HG03442 (cell line): ENCODE measurements around the gene NPVF.
A peak's percentile ranks its signal among the peaks of the same experiment; 100 is the strongest.

Experiments
- ATAC-seq: cut with Tn5 transposase; IDR thresholded peaks from one replicate; pipeline ENCODE4 v1.9.1; 2021; ENCODE audit warnings: mild to moderate bottlenecking, moderate library complexity; ENCODE audit not compliant: unreplicated experiment

Gene NPVF

GRCh38 chr7:25228386-25228785 lies at the start of gene NPVF:
Gene NPVF (minus strand): TSS chr7:25228486. CDS start chr7:25228439, 47 bp downstream.
- no peak for ATAC-seq

GRCh38 chr7:25272265-25272664 lies 44.0 kb upstream of the NPVF start:
- ATAC-seq, result no peak

- no peak for ATAC-seq
Observed at GRCh38 chr7:25263337-25263736, 35.1 kb upstream of the NPVF start.

- ATAC-seq, result no peak
Observed at GRCh38 chr7:25262586-25262985, 34.3 kb upstream of the NPVF start.

- ATAC-seq, result no peak
Observed at GRCh38 chr7:25261545-25262140, 33.4 kb upstream of the NPVF start.

- ATAC-seq, result no peak
Observed at GRCh38 chr7:25260862-25261494, 32.7 kb upstream of the NPVF start.

GRCh38 chr7:25259487-25260243 lies 31.4 kb upstream of the NPVF start:
- ATAC-seq, result peak; percentile 71

- no peak for ATAC-seq
Observed at GRCh38 chr7:25256333-25256819, 28.1 kb upstream of the NPVF start.

GRCh38 chr7:25255611-25256332 lies 27.5 kb upstream of the NPVF start:
- ATAC-seq, result no peak

- no peak for ATAC-seq
Observed at GRCh38 chr7:25254604-25255003, 26.3 kb upstream of the NPVF start.

GRCh38 chr7:25253714-25254113 lies 25.4 kb upstream of the NPVF start:
- ATAC-seq, result no peak

GRCh38 chr7:25250386-25250785 lies 22.1 kb upstream of the NPVF start:
- ATAC-seq, result no peak

- no peak for ATAC-seq
Observed at GRCh38 chr7:25249772-25250171, 21.5 kb upstream of the NPVF start.

GRCh38 chr7:25246306-25246705 lies 18.0 kb upstream of the NPVF start:
- no peak for ATAC-seq

GRCh38 chr7:25244254-25245033 lies 16.2 kb upstream of the NPVF start:
- no peak for ATAC-seq

GRCh38 chr7:25242678-25243077 lies 14.4 kb upstream of the NPVF start:
- no peak for ATAC-seq

- no peak for ATAC-seq
Observed at GRCh38 chr7:25240896-25241295, 12.6 kb upstream of the NPVF start.

GRCh38 chr7:25240340-25240739 lies 12.1 kb upstream of the NPVF start:
- ATAC-seq, result no peak

- ATAC-seq, result no peak
Observed at GRCh38 chr7:25239888-25240287, 11.6 kb upstream of the NPVF start.

GRCh38 chr7:25238066-25238725 lies 9.9 kb upstream of the NPVF start:
- no peak for ATAC-seq
